Stimulated activated CD8-positive, alpha-beta memory T cell treated with anti-CD3 and anti-CD28 coated beads, Interleukin-2, amount 100 ng/mL, for 1 hour (primary cell): ENCODE data around the gene EFNA5.

Experiments
- DNase-seq, 2 donors: peaks; one replicate each; pipeline ENCODE4 v3.0.0-alpha.2; 2020; ENCODE audit warnings: low read depth in 2 of 2

EFNA5 gene

DNA sequence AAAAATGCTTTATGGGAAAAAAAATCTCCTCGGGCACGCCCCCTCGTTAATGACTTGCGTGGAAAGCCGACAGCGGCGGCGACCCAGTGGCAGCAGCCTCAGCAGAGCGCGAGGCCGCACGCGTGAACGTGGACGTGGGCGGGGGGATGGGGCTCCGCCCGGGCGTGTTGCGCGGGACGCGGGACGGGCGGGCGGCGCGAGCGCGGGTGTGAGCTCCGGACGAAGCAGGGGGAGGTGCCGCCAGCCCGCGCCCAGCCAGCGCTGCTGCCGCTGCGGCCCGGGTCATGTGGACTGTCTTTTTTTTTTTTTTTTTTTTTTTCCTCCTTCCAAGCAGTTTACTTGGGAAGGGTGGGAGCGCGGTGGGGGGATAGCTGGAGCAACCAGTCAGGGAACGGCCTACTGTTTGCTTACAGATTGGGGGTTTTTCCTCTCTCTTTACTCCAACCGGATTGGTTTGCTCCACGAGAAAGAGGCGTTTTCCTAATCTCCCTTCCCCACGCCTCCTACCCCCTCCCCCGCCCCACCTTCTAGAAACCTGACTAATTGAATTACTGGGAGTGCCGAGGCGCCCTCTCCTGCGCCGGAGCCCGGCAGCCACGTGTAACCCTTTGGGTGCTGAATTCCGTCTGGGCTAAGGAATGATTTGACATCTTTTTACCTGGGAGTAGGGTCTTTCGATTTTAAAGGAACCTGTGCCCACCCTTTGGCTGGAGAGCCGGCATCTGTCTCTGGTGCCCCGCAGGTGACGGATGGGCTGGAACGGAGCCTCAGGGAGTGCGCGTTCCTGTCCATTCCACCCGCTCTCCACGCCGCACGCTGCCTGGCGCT, 1.7 kb upstream of the EFNA5 start:
- no peak for DNase-seq

DNA sequence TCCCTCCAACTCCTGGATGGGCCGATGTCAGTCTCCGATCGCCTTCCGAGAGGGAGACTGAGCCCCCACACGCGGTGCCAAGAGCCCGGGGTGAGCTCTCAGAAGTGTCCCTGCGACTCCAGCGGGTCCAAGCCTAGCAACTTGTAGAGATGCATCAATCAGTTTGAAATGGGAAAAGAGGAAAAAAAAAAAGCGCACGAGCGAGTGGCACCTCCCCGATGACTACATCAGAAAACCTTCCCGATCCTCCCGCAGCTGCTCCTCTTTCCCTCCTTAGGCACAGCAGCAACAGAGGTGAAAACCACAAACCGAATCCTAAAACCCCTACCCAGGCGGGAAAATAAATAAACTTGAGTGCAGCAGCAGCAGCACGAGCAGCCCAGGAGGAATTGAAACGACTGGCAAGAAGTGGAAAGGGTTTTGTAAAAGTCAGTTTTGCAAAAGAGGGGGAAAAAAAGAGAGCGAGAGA, 1.0 kb upstream of the EFNA5 start:
- no peak for DNase-seq

DNA sequence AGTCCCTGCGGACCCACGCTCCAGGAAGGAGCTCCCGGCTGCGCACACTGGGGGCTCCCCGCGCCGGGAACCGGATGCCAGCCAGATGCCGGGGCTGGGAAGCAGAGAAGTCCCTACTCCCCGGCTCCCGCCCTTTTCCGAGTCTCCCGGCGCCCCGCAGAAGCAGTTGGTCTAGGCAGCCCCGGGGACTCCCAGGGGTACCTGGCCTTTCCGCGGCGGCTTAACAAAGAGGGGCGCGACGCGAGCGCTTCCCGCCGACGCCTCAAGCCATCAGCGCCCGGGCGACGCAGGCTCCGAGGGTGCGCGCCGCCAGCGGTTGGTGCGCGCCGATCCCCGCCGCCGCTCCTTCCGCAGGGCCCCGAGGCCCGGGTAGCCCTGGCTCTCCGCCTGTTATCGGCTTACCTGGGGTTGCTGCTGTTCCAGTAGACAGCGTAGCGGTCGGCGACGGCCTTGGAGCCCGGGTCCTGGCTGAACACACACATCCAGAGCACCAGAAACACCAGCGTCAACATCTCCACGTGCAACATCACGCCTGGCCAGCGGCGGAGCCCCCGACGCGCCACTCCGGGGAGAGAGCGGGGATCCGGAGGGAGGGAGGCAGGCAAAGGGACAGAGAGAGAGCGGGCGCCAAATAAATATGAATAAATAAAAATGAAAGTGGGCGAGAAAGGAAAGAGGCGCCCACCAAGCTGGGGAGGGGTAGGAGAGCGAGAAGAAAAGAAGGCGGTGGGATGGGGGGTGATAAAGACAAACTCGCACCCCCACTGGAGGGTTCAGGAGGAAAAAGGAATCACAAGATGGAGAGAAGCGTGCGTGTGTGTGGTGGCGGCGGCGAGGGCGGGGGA, 428 bp downstream of the EFNA5 start:
- DNase-seq: no peak

DNA sequence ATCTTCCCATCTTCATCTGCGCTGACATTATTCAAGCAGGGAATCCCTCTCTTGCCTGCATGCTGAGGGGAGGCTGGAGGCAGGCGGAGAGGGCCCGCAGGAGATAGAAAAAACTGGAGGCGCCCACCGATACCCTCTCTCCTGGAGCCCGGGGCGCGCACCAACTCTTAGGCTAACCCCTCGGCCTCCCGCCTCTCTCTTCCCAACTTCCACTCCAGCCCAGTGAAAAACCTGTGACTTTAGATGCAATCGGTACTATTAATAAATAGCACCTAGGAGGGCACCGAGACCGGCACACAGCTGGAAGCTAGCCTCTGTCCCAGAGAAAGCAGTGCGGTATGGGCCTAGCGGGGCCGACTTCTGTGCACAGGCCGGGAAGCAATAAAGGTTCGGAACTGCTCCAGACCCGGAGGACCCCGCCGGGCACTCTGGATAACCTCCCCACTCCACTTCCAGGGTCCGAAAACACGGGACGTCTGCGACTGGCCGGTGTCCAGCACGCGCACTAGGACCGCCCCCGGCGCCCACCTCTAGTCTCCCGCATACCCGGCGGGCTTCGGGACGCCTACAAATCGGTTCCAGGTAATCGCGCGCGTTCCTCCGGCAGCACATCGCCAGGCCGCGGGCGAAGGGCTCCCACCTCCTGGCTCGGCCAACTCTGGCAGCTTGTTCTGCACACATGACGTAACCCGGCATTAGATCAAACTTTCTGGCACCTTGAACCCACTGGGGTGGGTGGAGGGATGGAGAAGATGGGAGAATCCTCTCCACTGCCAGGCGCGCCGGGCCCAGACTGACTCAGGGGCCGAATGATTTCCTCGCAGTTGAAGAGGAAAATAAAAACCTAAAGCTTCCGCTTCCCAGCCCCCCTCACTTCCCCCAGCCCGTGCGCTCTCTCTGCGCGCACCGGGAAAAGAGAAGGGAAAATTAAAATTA, 1.4 kb downstream of the EFNA5 start:
- DNase-seq: no peak

DNA sequence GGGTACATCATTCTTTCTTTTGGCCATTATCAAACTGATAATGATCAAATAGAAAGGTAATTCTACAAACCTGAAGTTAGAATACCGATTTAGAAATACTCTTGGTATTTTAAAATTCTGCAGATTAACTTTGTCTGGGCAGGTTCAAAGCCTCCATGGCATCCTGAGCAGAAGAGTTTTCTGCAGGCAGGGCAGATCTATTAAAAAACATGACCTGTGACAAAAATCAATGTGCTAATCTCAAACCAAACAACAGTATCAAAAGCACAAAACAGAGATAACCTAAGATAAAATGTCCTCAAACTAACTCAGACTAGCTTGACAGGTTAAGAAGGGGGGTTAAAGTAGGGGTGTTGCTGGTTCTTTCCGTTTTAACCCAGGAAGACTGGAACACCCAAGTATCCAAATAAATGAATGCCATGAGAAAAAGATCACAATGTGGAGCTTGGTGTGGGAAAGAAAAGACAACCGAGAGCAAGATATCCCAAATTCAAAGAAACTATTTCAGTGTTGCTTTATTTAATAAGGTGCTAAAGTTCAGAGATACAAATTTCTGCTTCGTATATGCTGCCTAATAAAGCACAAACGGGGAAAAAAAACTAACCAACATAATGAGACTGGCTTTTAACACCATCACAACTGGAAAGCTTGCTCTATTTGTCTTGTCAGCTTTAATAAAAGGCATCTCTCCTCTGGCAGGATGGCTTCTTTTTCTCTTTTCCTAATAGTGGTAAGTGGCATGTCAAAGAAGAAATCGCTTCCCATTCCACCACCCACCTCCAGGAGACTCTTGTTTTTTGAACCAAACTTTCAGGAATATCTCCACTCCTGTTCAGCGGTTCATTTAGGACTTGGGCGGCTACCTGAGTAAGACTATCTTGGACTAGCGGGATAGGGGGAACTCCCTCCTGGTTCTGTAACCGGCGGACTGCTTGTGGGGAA, 2.3 kb downstream of the EFNA5 start:
- DNase-seq: no peak

DNA sequence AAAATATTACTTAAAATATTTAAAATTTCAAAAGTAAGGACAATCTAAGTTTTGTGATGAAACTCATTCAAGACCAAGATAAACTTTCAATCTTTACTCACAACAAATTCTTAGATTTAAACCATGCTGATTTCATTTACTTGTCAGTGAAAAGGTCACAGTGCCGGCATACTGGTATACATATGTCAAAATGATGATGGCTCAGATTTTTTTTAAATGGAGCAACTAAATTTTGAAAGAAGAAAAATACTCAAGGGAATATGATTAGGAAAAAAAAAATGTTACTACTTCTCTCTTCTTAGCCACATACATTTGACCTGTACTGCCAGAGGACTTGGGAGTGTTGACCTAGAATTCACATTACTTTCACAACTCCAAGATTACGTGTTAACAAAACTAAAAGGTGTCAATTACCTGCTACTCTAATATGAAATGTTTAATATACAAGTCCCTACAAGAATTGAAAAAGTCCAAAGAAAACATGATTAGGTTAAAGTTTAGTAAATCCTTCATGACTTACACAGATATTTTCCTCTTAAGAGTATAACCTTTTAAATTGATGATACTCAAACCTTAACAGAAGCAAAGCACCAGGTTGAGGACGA, 4.6 kb downstream of the EFNA5 start:
- DNase-seq: no peak

DNA sequence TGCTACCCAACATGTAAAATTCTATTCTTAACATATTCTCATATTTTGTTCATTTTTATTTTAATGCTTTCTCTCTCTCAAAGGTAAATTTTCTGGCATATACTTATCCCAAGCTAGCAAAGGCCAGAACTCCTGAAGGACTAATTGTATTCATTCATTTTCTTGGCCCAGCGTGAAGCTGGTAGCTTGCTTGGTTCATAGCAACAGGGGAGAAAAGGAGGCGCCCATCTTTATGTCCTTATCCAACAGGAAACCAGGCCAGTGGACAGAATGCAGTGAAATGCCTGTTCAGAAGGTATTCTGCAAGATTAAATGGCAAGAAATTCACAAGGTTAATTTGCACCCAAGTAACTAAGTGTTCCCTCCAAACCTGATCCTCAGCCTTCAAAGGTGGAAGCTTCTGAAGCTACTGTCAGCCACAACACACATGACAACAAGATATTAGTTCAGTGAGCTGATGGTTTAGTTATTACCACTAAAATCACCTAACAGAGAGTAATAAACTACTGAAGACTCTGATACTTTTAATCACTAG, 5.6 kb downstream of the EFNA5 start:
- DNase-seq: no peak

DNA sequence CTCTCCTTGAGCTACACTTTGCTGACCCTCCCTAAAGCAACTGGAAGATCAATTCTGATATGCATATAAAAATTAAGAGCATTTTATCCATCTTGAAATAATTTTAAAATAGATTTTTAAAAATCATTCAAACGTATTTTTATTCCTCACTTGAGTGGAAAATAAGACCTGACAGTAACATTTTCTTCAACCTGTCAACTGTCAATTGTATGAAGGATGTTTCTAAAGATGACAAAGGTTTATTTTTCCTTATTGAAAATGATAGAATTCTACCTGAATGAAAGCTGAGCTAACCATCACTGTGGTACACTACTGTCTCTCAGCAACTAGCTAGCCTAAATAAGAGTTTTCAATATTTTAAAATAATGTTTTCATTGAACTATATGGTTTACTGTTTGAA, 7.0 kb downstream of the EFNA5 start:
- DNase-seq: no peak

DNA sequence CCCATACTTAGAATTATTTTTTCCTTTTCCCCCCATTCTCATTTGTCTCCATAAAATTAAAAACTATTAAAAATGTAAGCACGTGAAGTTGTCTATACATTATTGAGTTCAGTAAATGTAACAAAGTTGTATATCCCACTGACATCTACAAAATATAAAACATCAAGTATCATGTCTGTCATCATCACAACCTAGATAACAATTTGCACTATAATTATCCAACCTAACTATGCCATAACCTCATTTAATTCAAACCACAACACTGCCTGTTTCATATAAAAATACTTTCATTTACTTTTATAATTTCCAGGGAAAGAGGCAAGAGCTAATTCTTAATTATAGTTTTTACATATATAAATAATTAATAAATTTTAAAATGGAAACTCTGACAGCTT, 9.1 kb downstream of the EFNA5 start:
- DNase-seq: no peak

DNA sequence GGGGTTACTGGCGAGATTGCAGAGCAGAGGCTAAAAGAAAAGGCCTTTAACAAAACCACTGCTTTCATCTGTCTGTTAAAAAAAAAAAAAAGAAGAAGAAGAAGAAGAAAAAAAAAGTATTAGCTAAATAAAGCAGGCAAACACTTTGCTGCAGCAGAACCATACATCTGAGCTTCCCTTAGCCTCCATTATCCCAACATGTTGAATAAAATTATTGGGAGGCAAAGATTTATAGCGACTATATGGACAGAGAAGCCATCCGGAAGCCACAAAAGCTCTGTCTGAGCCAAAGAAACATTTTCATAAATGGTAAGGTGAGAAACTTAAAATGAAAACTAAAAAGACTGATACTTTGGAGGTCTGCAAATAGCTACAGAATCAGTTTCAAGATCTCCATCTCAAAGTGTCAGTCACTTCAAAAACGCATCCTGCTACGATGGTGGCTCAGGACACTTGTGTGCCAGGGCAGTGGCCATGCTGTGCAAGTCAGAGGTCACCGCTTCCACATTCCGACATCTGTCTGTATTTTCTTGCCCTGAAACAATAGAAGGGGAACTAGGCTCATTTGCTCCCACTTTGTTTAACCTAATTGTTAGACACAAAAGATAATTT, 9.6 kb downstream of the EFNA5 start:
- no peak for DNase-seq

DNA sequence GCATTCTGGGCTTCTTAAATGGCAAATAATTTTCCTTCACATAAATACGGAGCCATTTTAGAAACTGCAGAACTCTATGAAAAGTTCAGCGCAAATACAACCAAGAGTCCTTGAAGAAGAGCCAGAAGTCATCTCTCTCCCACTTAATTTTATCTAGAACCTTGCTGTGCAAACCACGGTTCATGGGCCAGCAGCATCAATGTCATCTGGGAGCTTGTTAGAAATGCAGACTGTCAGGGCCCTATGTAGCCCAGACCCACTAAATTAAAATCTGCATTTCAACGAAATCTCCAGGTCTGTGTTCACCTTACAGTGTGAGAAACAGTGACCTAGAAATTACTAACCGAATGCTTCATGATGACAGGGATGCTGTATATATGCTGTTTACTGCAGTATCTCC, 12.2 kb downstream of the EFNA5 start:
- DNase-seq: no peak

DNA sequence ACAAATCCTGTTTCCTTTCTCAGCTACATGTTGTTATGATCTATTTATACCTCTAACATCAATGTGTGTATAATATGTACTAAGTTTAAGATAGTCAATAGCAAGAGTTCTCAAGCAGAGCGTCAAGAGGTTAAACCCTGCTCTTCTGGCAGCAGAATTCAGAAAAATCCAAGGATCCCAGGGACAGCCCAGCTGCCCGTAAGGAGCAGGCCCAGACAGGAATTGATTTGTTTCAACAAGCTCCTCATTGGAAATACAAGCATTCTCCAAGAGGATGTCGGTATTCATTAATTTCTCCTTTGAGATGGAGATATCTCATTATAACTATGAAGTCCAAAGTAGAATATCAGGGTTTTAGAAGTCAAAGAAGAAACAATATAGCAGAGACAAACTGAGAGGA, 14.9 kb downstream of the EFNA5 start:
- DNase-seq: no peak

DNA sequence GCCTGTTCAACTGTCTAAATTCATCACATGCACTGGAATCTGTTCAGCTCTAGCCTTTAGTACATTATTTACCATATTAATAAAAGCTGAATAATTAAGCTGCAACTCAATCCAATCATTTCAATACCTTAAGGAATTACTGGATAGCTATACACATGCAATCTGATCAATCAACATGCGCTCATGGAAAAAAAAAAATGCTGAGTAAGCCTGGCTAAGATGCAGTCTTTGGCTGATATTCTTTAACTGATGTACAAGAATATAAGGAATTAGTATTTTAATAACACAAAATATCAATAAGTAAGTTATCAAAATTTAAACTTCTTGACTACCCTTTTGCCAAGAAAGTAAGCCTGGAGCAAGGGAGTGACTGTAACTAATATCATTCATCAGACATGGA, 15.9 kb downstream of the EFNA5 start:
- DNase-seq: no peak

DNA sequence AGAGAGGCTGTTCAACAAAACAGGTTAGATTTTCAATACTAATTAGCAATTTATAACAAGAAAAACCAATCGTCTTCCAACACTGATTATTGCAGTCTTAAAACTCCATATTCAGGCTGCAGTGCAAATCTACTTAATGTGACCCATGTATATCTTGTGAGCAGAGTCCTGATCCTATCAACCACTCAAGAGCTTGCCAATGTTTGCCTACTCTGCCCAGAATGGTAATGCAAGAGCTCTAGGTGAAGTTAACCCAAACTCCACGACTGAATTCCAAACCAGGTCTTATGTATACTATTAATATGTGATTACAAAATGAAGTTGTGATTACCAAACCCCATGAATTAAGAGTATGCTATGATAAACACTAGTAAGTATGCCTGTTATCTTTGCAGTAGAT, 17.1 kb downstream of the EFNA5 start:
- DNase-seq: no peak

DNA sequence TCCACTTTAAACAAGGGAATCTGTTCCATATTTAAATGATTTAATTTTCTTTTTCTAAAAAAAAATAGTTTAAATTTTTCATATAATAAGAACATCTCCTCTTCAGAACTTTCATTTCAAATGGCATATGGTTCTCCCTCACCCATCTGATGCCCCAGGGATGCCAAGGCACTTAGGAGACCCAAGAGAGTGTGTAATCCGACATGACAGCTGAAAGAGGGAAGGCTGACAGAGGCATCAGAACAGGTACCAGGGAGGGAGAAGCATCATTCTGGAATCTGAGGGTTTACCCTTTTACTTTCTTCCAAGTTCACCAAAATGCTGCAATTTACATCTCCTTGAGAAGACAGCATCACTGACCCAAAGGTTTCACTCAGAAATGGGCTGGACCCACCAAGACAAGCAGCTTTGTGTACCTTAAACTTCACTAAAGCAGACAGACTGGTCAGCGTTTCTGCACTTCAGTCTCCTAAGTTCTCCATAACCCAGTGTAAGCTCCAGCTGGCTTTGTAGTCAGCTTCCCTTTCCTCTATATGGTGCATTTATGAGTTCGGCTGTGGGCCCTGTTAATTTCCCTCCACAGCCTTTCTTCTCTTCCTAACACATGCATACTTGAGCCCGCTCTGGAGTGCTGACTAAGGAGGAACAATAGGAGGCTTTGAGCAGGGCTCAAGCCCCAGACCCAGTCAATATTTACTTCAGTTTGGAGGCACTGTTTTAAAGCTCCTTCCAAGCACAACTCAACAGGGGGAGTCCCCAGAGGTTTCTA, 17.7 kb downstream of the EFNA5 start:
- no peak for DNase-seq

DNA sequence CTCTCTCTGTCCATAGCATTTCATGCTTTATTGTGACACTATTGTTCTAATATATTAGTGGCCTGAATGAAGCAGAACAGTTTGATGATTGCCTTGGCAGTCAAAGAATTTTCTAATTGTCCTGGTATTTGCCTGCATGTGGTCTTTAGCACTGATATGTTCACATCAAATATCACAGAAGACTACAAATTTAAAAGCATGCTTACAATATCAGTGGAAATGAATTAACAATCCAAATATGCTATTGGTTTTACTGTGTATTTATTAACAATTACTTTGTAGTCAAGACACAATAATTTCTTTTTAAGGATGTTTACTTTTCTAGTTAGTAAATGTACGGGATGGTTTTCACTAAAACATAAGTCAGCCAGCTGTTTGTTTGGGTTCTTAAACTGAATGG, 18.3 kb downstream of the EFNA5 start:
- DNase-seq: no peak

DNA sequence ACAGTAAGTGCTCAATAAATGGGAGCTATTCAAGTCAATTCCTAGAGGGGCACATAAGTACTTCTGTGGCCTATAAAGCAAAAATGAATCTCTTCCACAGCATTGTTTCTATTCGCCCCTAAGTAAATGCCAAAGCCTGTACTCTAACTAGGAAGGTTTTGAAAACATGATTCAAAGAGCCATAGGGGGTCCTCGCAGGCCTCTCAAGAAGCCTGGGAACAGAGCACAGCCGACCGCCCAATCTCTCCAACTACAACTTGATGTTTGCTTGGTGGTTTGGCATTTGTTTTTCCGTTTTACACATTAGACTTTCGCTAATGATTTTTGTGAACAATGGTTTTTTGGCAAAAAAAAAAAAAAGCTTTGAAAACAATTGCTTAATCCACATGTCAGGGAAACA, 19.4 kb downstream of the EFNA5 start:
- DNase-seq: no peak

DNA sequence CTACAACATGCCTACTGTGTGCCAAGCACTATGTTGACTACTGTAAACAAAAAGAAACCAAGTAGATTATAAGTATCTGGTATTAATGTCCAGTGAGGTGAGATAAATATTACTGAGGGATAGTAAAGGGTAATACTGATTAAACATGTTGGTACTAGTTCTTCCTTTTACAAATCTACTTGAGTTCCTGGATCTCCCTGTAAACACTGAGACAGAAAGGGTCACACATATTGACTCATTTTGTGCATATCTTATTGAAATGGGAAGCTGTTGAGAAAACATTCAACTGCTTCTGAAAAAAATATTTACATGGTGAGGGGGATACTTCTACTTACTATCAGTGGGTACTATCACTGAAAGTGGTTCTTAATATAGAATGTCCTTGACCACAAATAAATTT, 24.3 kb downstream of the EFNA5 start:
- no peak for DNase-seq

DNA sequence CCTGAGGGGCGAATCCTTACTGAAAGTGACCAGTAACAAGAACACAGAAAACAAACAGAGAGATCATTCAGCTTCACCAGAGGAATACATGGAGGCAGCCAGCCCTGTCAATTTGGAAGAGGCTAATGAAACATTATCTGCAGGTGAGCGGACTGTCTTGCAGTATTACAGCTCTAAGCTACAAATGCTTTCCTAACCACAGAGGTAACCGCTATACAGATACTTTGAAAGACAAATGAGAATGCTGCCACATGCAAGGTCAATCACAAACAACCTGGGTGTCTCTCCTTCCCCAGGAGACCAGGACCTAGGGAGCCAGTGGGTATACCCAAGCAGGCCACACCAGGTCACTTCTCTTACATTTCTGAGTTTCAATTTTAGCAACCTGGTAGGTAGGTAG, 30.2 kb downstream of the EFNA5 start:
- DNase-seq: no peak
